Fibroblast of the aortic adventitia (primary cell): Measurements from ENCODE around the gene ZNF239. TPM values are rescaled to one million over a fixed set of nuclear protein-coding genes. Genes with fewer than 3 reads are reported as not detected.
A peak's percentile ranks its signal among the peaks of the same experiment; 100 is the strongest.

Experiments
- DNase-seq: peaks from one replicate; pipeline ENCODE4 v3.0.0-alpha.2; 2010; ENCODE audit warnings: low read depth
- H3K4me3 ChIP-seq: 2 replicates; pipeline ENCODE4 v1.5.1; 2011; ENCODE audit warnings: low read depth, mild to moderate bottlenecking, control low read depth, low read length, moderate library complexity
- CTCF ChIP-seq: IDR thresholded peaks from 2 replicates; pipeline ENCODE4 v1.5.1; 2011; ENCODE audit warnings: mild to moderate bottlenecking, low read length, control low read depth, inconsistent platforms; ENCODE audit not compliant: insufficient read depth
- total RNA-seq: library from RNA; depleted of rRNA; stranded (reverse); fragments of >200 nt; gene quantifications from 2 replicates; pipeline ENCODE4 v1.2.3, GENCODE V29; 2012; ENCODE audit warnings: low replicate concordance

The ZNF239 gene
- total RNA-seq = 1.8 and 6.6 TPM in 2 replicates

- no peak for TF ChIP-seq CTCF
These were observed at the start of gene ZNF239 for GRCh38 chr10:43574001-43574892. ZNF239 (minus strand) TSS chr10:43574616; CDS start chr10:43558079, 16,537 bp downstream.

GRCh38 chr10:43623351-43623750 lies 48.9 kb upstream of the ZNF239 start:
- DNase-seq = peak; percentile 52
- no peak for TF ChIP-seq CTCF
- peak overlapping the region; percentile 49 for H3K4me3 ChIP-seq

More at GRCh38 chr10:43574001-43574892, at the start of gene ZNF239:
- H3K4me3 ChIP-seq = peak within 1 kb of the TSS; percentile 67
- DNase-seq = peak; percentile 89

- no peak for DNase-seq
- no peak overlapping the region for H3K4me3 ChIP-seq
- TF ChIP-seq CTCF = no peak
These were observed 47.6 kb upstream of the ZNF239 start for GRCh38 chr10:43622038-43622437.

- DNase-seq = no peak
- TF ChIP-seq CTCF = no peak
These were observed 45.0 kb upstream of the ZNF239 start for GRCh38 chr10:43619368-43619767.

GRCh38 chr10:43616697-43617370 lies 42.4 kb upstream of the ZNF239 start:
- DNase-seq = no peak
- no peak for TF ChIP-seq CTCF
- no peak overlapping the region for H3K4me3 ChIP-seq

More at GRCh38 chr10:43619368-43619767, 45.0 kb upstream of the ZNF239 start:
- H3K4me3 ChIP-seq = no peak overlapping the region

- no peak for TF ChIP-seq CTCF
- no peak for DNase-seq
- no peak overlapping the region for H3K4me3 ChIP-seq
These were observed 36.2 kb upstream of the ZNF239 start for GRCh38 chr10:43610636-43611035.
